Islet precursor cell (in vitro differentiated cells): ENCODE data around the gene NCAM2.

Experiments used
- DNase-seq: peaks from one replicate; pipeline ENCODE4 v3.0.0-alpha.2; 2018

The NCAM2 gene

DNA sequence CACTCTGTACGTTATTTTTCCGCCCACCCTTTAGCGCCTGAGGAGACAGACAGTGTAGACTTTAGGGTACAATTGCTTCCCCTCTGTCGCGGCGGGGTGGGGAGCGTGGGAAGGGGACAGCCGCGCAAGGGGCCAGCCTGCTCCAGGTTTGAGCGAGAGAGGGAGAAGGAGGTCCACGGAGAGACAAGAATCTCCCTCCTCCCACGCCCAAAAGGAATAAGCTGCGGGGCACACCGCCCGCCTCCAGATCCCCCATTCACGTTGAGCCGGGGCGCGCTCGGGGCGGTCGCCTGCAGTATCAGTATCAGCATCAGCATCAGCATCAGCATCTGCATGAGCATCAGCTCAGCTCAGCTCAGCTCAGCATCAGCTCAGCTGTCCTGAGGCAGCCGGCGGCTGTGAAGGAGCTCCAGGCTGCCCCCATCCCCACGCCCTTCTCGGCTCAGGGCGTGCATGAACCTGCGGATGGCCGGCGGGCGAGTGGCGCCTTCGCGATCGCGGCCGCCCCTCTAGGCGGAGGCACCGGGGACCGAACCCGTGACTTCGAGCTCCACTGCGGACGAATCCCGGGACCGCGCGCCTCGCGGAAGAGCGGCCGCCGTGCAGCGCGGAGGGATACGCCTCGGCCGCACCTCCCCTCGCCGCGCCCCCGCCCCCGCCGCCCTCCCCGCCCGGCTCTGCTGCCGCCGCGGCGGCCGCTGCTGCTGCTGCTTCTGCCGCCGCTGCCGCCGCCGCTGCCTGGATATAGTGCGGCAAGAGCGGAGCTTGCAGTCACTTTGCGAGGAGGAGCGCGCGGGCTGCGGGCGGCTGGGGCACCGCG, at the start of gene NCAM2:
TSS of gene NCAM2 (plus strand) at position 774 of the 820 bp plus-strand sequence.
- DNase-seq: peak; percentile 89

DNA sequence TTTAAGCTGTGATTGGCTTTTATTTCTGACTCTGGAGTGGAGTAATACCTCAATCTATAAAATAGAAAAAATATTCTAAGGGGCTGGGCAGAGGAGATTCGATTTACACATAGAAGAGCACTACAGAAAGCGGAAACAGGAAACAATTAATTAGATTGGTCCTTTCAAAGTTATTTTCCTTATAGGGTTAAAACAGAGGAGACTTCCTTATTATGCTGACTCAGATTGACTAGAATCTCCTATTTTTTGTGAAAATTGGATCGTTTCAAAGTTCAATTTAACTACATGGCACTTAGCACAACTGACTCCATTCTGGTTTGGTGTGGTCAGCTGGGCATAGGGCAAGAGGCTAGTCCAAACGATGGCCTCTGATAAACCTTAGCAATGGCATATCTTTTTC, 48.3 kb upstream of the NCAM2 start:
- no peak for DNase-seq

- DNase-seq: no peak
These were observed 32.4 kb upstream of the NCAM2 start for GRCh38 chr21:20965816-20966215.

- no peak for DNase-seq
These were observed 29.8 kb upstream of the NCAM2 start for GRCh38 chr21:20968391-20968790.

DNA sequence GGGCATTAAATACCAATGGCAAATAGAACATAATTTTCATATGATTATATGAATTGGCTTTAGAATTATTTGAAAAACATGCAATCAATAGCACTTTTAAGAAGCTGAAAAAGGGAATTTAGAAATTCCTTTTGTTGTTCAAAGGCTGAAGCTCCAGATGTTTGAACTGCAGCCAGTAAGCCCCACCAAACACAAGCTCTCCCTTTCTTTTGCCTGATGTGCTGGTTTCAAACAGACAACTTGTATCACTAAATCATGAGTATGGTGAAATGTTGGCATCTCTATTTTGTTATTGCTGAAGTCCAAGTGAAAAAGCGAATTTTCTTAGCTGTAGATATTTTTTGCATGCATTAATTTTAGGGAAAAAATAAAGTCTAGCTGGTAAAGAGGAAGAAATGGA, 27.5 kb upstream of the NCAM2 start:
- no peak for DNase-seq

- DNase-seq: no peak
These were observed 26.8 kb upstream of the NCAM2 start for GRCh38 chr21:20971296-20971921.

- DNase-seq: no peak
These were observed 3.4 kb upstream of the NCAM2 start for GRCh38 chr21:20994790-20995189.

DNA sequence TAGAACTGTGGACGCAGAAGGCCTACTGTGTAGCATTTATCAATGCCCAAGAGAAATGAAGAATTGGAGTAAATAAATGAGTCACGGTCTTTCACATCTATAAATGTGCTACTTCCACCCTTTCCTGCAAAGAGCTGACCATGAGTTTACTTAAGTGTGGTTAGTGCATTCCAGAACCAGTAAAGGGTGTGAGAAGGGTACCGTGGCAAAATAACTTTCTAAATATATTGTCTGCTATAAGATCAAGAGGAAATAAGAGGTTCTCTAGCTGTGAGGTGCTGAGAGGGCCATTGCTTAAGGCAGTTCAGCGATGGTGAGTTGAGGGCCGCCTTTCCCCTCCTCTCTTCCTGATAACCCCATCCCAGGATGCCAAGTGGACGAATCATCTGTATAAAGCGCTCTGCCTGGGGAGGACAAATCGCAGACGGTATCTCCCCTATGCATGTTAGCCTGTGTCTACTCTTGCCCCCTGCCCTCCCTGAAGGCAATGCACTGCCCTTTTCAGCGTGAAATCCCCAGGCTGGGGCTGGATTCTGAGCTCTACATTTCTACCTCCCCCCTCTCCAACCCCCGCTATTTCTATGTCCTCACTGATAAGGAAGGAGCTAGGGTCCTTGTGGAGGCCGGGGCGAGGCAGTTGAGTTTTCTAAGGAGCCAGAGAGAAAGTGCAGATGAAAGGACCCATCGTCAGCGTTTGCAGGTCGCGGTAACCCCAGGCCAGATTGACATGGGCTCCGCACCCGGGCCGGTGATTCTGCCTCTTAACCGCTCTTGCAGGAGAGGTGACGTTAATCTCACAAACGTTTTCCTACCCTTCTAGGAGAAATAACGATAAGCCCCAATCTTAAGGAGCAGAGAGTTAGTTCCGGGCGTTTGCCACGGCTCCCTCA, 1.5 kb upstream of the NCAM2 start:
- DNase-seq: peak; percentile 79

DNA sequence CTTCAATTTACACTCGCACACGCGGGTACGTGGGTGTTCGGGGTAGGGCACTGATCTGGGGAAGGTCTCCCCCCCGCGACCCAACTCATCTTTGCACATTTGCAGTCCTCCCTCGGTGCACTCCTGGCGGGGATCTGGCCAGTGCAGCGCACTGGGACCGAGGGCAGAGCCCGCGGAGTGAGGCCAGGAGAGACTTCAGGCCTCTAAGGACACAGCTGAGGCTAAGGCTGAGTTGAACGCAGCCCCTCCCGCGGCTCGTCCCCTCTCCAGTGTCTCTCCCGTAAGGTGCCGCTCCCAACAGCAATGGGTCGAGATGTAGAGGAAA, 936 bp upstream of the NCAM2 start:
- DNase-seq: peak; percentile 58

GRCh38 chr21:20998456-20998789, 214 bp downstream of the NCAM2 start:
- DNase-seq: no peak

DNA sequence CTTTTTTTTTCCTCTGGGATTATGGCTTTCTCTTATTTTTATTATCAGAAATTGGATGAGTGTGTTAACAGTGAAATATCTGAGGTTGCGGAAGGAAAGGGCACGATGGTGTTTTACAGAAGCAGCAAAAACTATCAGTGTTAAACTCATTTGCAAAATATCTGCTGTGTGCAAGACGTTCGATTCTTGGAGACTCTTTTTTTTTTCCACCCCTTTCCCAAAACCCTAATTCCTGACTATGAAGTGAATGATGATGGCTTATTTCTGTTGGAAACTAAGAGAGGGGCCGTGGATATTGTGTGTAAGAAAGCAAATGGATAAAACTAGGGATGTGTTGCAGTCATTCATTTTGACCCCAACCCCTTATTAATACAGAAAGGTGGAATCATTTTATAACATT, 677 bp downstream of the NCAM2 start:
- no peak for DNase-seq

- DNase-seq: peak; percentile 55
These were observed 1.4 kb downstream of the NCAM2 start for GRCh38 chr21:20999659-21000058.

GRCh38 chr21:21000591-21001175, 2.5 kb downstream of the NCAM2 start:
- no peak for DNase-seq

GRCh38 chr21:21001591-21002100, 3.4 kb downstream of the NCAM2 start:
- no peak for DNase-seq

DNA sequence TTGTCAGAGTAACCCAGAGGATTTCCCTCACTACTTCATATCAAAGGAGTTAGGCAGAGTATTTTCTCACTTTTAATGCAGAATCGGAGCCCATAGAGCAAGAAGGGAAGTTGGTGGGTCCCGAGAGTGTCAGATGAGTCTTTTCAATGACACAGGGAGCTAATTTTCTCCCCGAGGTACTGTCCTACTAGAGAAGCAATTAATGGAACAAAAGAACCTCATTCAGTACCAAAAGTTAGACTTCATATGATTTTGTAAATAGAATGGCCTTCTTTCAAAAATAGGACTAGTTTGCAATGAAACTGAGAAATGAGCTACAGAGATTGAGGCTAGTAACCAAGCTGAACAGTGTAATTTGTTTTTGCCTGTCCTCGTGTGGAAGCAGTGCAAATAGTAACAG, 3.9 kb downstream of the NCAM2 start:
- no peak for DNase-seq

- no peak for DNase-seq
These were observed 5.5 kb downstream of the NCAM2 start for GRCh38 chr21:21003701-21004100.

- no peak for DNase-seq
These were observed 9.4 kb downstream of the NCAM2 start for GRCh38 chr21:21007606-21008005.

- DNase-seq: no peak
These were observed 12.0 kb downstream of the NCAM2 start for GRCh38 chr21:21010228-21010627.

DNA sequence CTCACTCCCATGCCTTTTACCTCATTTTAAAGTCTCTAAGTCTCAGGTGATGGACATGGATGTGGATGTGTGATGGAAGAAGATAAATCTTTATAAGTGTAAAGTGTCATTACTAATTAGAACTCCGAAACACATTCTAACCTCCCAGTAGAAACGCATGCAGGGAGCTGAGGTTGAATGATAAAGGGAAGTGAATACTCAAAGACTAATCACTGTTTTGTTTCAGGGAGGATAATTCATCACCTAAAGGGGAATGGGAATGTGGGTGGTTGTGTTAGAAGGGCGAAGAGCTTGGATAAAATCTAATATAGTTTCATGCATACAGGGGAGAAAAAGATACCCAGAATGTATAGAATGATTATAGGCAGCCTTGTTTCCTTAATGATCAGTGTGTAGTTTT, 12.5 kb downstream of the NCAM2 start:
- no peak for DNase-seq

DNA sequence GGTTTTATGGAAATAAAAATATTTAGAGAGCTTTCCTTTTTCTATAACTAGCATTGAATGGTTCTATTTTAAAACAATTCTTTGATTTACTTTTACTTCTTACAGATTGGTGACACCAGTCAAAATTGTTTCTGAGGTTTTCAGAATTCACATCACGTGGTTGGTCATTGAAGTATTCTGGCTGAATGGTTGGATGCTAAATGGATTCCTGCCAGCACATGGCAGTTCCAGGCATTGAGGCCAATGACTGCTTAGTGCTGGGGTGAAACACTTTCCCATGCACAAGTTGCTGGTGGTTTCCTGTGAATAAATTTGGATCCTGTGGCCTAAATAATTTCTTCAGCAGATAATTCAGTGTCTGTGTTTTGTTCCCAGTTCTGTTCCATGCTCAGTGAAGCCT, 20.6 kb downstream of the NCAM2 start:
- DNase-seq: no peak

- DNase-seq: peak; percentile 69
These were observed 21.5 kb downstream of the NCAM2 start for GRCh38 chr21:21019681-21020080.

DNA sequence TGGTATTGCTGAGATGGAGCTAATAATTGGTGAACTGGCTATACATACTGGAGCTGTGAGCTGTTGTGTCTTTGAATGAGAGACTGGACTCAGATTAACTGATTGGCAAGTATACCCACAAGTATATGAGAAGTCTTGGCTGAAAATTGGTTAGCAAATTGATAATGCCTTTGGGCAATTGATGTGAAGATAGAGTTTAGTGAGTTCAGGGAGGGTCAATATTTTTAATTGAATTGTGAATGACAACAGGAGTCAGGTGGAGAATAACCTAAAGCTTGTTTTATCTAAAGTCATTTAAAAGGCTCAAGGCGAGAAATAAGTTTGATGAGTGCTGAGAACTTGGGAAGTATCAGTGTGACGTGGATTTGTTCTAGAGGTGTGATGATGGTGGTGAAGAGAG, 27.5 kb downstream of the NCAM2 start:
- no peak for DNase-seq

DNA sequence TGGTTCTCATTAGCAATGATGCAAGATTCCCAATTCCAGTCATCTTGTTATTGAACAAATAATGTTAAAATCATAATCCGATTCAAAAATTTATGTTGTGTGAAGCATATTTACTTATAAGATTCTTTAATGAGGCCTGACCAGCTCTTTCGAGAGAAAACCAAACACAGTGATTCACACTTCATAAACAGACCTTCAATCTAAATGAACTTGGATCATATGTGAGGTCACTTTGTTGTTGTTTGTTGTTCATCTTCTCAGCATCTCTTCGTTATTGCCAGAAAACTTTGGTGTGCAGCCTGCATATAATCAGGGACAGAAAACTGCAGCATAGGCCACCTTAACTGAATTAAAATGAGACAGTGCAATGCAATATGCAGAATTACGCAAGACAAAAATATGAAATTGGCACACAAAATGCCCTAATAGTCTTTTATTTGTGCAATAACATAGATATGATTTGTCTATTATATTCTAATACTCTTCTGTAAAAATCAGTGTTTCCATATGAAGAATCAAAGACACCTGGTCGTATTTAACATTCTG, 30.1 kb downstream of the NCAM2 start:
- DNase-seq: no peak
